C1 segment of cervical spinal cord (tissue), 14 donors: ENCODE results near the gene CLCF1.

ENCODE experiments used
- DNase-seq, 14 donors: peaks; one replicate each; lab custom pipeline; 2025; lab: John Stamatoyannopoulos, UW

CLCF1 gene

GRCh38 chr11:67357831-67358670 lies 15.3 kb downstream of the CLCF1 start:
- DNase-seq = no peak

- peak in 9 of 14 donors; percentile 35 to 83 (median 59) for DNase-seq
Measured at GRCh38 chr11:67356864-67357561, 16.4 kb downstream of the CLCF1 start.

DNA sequence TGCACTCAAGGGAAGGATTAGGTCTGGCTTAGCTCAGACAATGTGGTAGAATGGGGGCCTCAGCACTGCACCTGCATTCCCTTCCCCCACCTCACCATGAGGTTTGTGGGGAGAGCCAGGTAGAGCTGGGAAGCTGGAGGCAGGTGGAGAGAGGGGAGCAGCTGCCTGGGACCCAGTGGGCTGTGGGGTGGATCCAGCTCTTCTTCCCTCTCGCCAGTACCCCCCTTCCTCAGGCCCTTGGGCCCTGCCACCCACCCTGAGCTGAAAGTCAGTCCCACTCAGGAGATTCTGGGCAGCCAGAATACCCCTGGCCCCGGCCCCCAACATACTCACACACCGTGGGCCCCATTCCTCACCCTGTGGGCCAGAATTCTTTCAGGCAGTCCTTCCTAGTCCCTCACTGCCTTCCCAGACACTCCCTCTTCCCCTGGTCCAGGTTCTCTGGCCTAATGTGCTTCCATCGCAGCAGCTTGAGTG lies 17.0 kb downstream of the CLCF1 start:
- DNase-seq = no peak

DNA sequence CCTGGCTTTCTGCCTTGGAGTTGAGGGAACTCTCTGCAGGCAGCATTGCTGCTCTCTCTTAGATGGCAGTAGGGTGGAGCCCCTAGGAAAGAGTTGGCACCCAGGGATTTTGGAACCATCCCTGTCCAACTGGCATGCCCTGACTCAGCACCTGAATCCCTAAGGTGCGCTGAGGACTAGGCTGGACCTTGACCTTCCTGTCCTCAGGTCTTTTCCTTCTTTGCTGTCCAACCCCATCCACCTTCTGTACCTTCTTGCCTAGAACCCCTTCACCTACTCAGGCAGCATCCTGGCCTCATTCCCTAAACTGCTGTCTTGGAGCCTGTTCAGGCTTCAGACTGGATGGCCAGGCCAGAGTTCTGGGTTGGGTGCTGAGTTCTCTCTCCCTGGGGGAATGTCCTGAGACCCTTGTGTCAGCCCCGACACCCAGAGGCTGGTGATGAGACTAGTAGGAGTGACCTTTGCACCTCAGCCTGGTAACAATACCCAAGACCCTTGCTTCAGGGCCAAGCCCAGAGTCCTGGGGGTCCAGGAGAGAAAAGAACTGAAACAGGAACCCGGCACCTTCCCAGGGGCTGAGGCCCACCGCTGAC lies 17.5 kb downstream of the CLCF1 start:
- no peak for DNase-seq

DNA sequence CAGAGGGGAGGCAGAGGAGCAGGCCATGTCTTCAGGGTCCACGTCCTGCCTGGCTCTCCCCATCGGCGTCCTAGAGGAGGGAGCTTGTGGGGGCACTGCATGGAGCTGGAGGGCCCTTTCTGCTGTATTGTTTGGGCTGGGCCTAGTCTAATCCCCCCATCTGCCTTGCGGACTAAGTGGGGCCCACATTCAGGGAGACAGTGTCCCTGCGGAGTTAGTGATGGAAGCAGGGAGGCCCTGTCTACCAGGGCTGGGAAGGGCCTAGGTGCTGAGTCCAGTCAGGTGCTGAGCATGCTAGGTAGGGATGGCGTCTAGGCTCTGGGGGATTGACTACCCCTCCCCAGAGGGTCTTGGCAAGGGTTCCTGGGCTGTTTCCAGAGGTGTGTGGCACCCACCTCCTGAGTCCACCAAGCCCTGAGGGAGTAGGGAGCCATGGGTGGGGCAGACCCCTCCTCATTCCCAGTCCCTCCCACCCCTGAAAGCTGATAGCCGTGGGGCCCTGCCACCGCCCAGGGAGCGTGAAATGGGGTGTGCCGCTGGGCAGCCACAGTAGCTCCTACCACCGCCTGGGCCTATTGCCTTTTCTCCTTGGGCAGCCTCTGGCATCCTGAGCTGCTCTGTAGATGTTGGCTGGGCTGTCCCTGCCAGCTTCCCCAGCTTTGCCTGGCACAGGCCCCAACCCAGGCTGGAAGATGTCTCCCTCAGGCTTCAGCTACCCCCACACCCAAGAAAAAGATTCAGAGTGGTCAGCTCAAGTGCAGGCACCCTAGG lies 18.2 kb downstream of the CLCF1 start:
- peak in 3 of 14 donors; percentile 20 to 44 (median 31) for DNase-seq

- DNase-seq = peak in 2 of 14 donors; percentile 29 to 76
Measured at GRCh38 chr11:67354075-67355022, 19.0 kb downstream of the CLCF1 start.

- DNase-seq = peak; percentile 66 to 99 (median 95)
Measured at GRCh38 chr11:67353317-67354074, 19.9 kb downstream of the CLCF1 start, which contains the start of gene POLD4. TSS of gene POLD4 (minus strand) at chr11:67353546. CDS start at chr11:67353399, 147 bp downstream.

- DNase-seq = no peak
Measured at GRCh38 chr11:67352546-67353316, 20.7 kb downstream of the CLCF1 start.

DNA sequence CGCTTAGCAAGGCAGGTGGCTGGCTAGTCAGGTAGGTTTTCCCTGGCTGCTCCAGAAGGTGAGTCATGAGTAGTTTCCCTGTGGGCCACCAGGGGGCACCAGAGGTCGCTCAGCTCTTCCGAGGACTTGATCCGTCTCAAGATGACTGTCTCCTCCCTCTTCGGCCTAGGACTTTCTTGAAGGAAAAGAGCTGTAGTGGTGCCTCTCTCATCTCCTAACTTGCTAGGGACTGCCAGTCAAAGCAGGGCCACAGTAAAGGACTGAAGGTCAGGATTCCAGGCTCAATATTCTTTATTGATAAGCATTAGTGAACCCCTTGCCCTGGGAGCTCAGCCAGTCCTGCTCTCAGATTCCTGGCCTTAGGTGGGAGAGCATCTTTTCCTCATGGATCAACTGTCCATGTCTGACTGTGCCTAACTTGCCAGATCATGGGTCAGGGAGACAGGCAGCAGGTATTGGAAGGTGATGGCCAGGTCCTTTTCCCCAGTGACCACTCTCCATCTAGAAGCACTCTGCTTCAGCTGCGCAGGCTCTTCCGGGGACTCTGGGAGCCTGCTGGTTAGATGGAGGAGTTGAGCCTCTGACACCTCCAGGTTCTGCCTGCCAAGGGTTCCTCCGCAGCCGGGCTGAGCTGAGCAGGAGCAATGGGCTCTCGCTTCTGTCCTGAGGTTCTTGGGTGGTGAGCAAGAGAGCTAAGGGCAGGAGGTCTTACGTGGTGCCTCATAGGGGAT lies 22.0 kb downstream of the CLCF1 start:
- DNase-seq = peak in 7 of 14 donors; percentile 22 to 55 (median 40)

GRCh38 chr11:67349928-67350465 lies 23.4 kb downstream of the CLCF1 start:
- DNase-seq = no peak

DNA sequence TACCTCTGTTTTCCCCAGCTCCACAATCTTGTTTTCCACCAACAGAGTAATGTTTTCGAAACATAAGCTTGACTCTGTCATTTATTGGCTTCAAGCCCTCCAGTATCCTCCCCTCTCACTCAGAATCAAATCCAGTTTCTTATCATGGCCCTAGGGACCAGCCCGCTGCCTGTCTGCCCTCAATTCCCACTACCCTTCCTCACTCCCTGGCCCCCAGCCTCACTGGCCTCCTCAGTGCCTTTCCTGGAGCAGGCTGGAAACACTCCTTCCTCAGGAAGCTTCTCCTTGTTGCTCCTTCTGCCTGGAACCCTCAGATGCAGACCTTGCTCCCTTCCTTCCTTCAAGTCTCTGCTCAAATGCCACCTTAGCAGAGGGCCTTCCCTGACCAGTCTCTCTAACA lies 23.9 kb downstream of the CLCF1 start:
- DNase-seq = no peak

DNA sequence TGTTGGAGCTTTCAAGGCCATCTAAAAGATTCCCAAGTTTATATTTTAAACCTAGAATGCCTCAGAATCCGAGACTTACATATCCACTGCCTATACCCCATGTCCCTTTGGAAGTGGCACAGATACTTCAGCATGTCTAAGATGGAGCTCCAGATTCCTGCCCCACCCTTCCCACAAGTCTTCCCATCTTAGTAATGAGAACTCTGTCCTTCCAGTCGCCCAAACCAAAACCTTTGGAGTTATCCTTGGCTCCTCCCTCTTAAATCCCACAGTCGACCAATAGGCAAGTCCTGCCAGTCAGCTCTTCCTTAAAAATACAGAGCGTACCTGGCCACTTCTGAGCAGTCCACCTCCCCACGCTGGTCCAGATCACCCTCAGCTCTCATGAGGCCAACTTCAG lies 24.4 kb downstream of the CLCF1 start:
- DNase-seq = no peak

DNA sequence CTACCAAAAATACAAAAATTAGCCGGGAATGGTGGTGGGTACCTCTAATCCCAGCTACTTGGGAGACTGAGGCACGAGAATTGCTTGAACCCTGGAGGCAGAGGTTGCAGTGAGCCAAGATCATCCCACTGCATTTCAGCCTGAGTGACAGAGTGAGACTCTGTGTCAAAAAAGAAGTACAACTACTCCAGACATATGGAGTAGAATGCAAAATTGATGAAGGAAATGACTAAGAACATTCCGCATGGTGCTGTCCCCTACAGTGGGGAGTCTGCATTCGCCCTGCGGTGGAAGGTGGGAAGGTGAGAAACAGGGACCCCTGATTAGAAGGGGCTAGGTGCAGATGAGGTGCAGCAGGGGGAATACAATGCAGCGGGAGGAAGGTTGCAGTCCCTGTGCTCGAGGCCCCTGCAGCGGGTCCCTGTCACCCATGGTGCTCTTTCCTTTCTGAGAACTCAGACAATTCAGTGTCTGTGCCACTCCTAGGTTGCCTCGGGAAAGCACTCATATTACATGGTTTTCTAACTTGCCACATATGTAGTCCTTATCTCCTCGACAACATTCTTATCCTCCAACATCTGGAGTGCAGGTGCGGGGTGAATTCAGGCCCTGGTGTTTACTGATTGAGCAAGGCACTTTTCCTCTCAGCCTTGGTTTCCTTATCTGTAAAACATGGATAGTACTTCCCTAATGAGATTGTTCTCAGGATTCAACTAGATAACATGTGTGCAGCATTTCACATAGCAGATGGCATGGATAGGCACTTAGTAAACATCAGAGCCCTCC lies 25.2 kb downstream of the CLCF1 start:
- DNase-seq = no peak

DNA sequence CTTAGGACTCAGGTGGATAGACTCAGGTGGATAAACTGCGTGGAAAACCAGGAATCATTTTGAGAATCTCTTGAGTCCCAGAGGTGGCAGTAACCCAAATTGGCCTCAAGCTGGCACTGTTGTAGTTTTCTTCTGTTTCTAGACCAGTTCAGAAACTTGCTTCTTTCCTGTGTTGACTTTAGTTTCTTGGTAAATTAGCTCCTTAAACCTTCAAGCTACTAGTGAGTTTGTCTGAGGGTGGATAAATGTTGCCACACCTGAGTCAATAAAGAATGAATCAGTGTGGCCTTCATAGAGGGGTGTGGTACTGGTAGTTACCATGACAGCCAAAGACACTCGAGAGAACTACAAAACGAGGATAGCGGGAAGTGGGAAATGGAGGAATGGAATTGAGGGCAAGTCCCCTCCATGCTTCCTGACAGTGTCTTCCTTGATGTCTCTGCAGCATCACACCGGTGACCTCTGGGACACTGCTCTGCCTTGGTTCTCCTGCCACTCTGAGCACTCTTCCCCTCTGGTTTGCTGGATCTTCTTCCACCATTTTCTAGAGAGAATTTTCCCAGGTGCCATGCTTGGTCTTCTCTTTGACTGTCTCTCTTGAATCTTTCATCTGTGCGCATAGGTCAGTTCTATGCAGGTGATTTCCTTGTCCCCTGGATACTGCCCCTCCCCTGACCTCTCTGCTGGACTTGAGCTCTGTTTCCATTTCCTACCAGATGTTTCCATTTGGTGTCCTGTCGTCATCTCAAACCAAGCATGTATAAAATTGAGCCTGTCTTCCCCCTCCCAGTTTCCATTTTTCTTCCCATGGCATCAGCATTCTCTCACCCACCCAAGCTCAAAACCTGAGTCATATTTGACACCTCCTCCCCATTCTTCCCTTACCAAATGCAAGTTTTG lies 27.2 kb downstream of the CLCF1 start:
- DNase-seq = no peak

GRCh38 chr11:67345247-67345919 lies 28.0 kb downstream of the CLCF1 start:
- DNase-seq = no peak
